ENCODE measurements around the gene GCH1. TPM values are rescaled to one million over a fixed set of nuclear protein-coding genes. Genes with fewer than 3 reads are reported as not detected.

The GCH1 gene
- total RNA-seq, 1 experiment from 2014 or later = 16.7 TPM

DNA sequence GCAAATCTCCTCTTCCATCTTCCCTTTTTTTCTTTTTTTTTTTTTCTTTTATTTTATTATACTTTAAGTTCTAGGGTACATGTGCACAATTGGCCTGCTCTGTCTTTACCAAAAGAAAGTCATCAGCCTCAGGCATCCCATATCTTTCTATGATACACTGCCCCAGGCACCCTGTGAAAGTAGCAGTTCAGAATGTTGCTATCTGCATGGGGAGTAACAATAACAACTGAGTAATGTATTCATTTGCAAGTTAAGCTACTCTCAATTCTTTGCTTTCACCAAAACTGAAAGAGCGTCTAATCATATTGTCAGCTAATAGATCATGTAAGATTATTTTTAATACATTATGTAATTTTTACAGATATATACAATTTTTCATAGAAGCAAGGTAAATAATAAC lies 13.5 kb upstream of the GCH1 start:
- TF ChIP-seq EZH2 (IDR thresholded peaks at IDR 0.05) = no peak
- TF ChIP-seq TCF7L2 (IDR thresholded peaks at IDR 0.05; ENCODE audit: borderline replicate concordance, extremely low read depth, insufficient read depth, insufficient read length) = no peak
- no peak for TF ChIP-seq CEBPB (IDR thresholded peaks at IDR 0.05; ENCODE audit: low read depth)
- TF ChIP-seq ZNF274 (IDR thresholded peaks at IDR 0.05; ENCODE audit: low read depth, low read length) = no peak
- no peak for TF ChIP-seq EGR1 (IDR thresholded peaks at IDR 0.05; ENCODE audit: low read depth)
- TF ChIP-seq, protein P1, sequence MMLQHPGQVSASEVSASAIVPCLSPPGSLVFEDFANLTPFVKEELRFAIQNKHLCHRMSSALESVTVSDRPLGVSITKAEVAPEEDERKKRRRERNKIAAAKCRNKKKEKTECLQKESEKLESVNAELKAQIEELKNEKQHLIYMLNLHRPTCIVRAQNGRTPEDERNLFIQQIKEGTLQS (IDR thresholded peaks at IDR 0.05) = no peak
- no peak for TF ChIP-seq YY1 (IDR thresholded peaks at IDR 0.05; ENCODE audit: extremely low read depth, insufficient replicate concordance, low read depth, low read length)
- no peak for TF ChIP-seq SIN3A (IDR thresholded peaks at IDR 0.05; ENCODE audit: low read depth)
- TF ChIP-seq, protein P2, sequence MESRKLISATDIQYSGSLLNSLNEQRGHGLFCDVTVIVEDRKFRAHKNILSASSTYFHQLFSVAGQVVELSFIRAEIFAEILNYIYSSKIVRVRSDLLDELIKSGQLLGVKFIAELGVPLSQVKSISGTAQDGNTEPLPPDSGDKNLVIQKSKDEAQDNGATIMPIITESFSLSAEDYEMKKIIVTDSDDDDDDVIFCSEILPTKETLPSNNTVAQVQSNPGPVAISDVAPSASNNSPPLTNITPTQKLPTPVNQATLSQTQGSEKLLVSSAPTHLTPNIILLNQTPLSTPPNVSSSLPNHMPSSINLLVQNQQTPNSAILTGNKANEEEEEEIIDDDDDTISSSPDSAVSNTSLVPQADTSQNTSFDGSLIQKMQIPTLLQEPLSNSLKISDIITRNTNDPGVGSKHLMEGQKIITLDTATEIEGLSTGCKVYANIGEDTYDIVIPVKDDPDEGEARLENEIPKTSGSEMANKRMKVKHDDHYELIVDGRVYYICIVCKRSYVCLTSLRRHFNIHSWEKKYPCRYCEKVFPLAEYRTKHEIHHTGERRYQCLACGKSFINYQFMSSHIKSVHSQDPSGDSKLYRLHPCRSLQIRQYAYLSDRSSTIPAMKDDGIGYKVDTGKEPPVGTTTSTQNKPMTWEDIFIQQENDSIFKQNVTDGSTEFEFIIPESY (IDR thresholded peaks at IDR 0.05; ENCODE audit: extremely low read depth, insufficient replicate concordance, low read length) = no peak
- no peak for TF ChIP-seq EZH2phosphoT487 (IDR thresholded peaks at IDR 0.05; ENCODE audit: borderline replicate concordance)
- no peak for TF ChIP-seq RAD21 (IDR thresholded peaks at IDR 0.05; ENCODE audit: low read depth)
- TF ChIP-seq POLR2AphosphoS5 (IDR thresholded peaks at IDR 0.05; ENCODE audit: low read depth, low read length) = no peak
- no peaks in the 10 kb centered on the region for H3K4me1 ChIP-seq (ENCODE audit: control insufficient read depth in 1 of 2, insufficient read depth in 2 of 2, low read length in 2 of 2)
- H2AFZ ChIP-seq (ENCODE audit: low read depth, low read length, poor library complexity, severe bottlenecking) = no peak overlapping the region
- H3K9ac ChIP-seq (ENCODE audit: low read length) = no peak overlapping the region
- H3K79me2 ChIP-seq (ENCODE audit: insufficient read depth, low read length) = no peaks in the 10 kb centered on the region
- no peak overlapping the region for H3K4me2 ChIP-seq (ENCODE audit: low read length)
- CTCF ChIA-PET = no interaction called here
- no peaks in the 10 kb centered on the region for H3K9me3 ChIP-seq (ENCODE audit: control insufficient read depth in 1 of 2, insufficient read depth in 1 of 2, low read depth in 1 of 2, low read length in 2 of 2)
- ATAC-seq (no peak), DNase-seq (ENCODE audit: low read depth, low spot score) (no peak)
- H3K9me2 ChIP-seq (ENCODE audit: insufficient read depth) = no peaks in the 10 kb centered on the region
- BruUV-seq (replicated peaks) = no TSS peak
- H3K27me3 ChIP-seq (ENCODE audit: insufficient read depth, low read length) = no peaks in the 10 kb centered on the region
- no peak overlapping the region for H3K27ac ChIP-seq (ENCODE audit: low read depth, low read length)
- POLR2A ChIA-PET = no interaction called here
- H3K4me3 ChIP-seq (replicated peaks in 1 of 2; ENCODE audit: low read depth in 1 of 2, low read length in 2 of 2) = no peak overlapping the region
- intact Hi-C loops (cut with micrococcal nuclease) = no loop called here
- H3K36me3 ChIP-seq (ENCODE audit: control insufficient read depth in 1 of 2, insufficient read depth in 2 of 2, low read length in 2 of 2) = no peaks in the 10 kb centered on the region
- RAD21 ChIA-PET (ENCODE audit: low non-redundant PET in 1 of 2, low total read pairs in 2 of 2, uncharacterized antibody in 2 of 2, unreplicated experiment in 2 of 2) = no interaction called here
- no peaks in the 10 kb centered on the region for H4K20me1 ChIP-seq (ENCODE audit: insufficient read depth)
